ENCODE measurements around the gene NR1I2. TPM values are rescaled to one million over a fixed set of nuclear protein-coding genes. Genes with fewer than 3 reads are reported as not detected.

Gene NR1I2
- total and polyA plus RNA-seq, 2 donors (not counting 1 experiment from before 2014, with no cell fraction given): 0.03 TPM; not detected in 1

DNA sequence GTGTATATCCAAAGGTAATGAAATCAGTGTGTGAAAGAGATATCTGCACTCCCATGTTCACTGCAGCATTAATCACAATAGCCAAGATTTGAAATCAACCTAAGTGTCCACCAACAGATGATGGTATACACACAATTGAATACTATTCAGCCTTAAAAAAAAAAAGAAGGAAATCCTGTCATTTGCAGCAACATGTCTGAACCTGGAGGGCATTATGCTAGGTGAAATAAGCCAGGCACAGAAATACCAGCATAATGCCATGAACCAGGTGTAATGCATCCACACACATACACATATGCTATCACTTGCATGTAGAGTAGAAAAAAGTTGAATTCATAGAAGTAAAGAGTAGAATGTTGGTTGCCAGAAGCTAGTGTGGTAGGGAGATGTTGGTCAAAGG is 18.4 kb upstream of the NR1I2 start:
- Histone ChIP-seq H3K79me2 (ENCODE audit: control insufficient read depth, insufficient read depth, low read length) (no peaks in the 10 kb centered on the region), H3K27ac (ENCODE audit: insufficient read depth, low read length) (no peak overlapping the region), H3K4me3 (replicated peaks in 1 of 4; ENCODE audit: control extremely low read depth in 1 of 4, insufficient read depth in 1 of 4, low read depth in 3 of 4, low read length in 4 of 4) (no peak overlapping the region), H3K4me2 (ENCODE audit: extremely low read depth, insufficient read depth, low read length) (no peak overlapping the region), H2AFZ (ENCODE audit: low read length) (no peak overlapping the region), H3K4me1 (ENCODE audit: control insufficient read depth, extremely low read depth, insufficient read depth, low read length) (no peaks in the 10 kb centered on the region), H3K9me3 (ENCODE audit: control insufficient read depth, insufficient read depth, low read depth, low read length) (no peaks in the 10 kb centered on the region), H4K20me1 (ENCODE audit: control insufficient read depth, extremely low read depth, insufficient read depth, low read length) (no peaks in the 10 kb centered on the region), H3K27me3 (ENCODE audit: control insufficient read depth, insufficient read depth, low read length) (no peaks in the 10 kb centered on the region), H3K36me3 (ENCODE audit: control insufficient read depth, insufficient read depth, low read length) (no peaks in the 10 kb centered on the region), H3K9ac (ENCODE audit: insufficient read depth, low read length) (no peak overlapping the region)
- DNase-seq (ENCODE audit: low read depth in 2 of 2): no peak
- TF ChIP-seq EZH2 (IDR thresholded peaks at IDR 0.05; ENCODE audit: low read length, missing control alignments) (no peak), CTCF (conservative IDR thresholded peaks at IDR 0.05 in 1 of 2, IDR thresholded peaks at IDR 0.05 in 1 of 2; ENCODE audit: low read depth in 1 of 2, low read length in 2 of 2) (no peak)

DNA sequence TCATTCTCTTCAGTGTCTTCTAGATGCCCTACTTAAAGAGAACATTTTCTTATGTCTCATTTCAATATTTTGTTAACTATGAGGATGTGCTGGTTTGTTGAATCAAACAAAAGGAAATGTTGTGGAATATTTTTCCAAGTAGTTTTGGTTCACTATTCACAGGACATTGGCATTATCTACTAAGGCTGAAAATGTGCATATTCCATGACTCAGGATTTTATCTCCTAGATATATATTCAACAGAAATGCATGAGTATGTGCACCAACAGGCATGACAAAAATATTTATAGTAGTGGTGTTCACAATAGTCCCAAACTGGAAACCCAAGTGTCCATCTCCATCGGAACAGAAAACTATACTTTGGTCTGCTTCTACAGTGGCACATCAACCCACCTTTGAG is 16.7 kb upstream of the NR1I2 start:
- no peak for DNase-seq (ENCODE audit: low read depth in 2 of 2)
- no peak overlapping the region for H2AFZ ChIP-seq (ENCODE audit: low read length)
- H3K27ac ChIP-seq (ENCODE audit: insufficient read depth, low read length): no peak overlapping the region
- no peaks in the 10 kb centered on the region for H3K79me2 ChIP-seq (ENCODE audit: control insufficient read depth, insufficient read depth, low read length)
- no peaks in the 10 kb centered on the region for H3K9me3 ChIP-seq (ENCODE audit: control insufficient read depth, insufficient read depth, low read depth, low read length)
- no peaks in the 10 kb centered on the region for H3K27me3 ChIP-seq (ENCODE audit: control insufficient read depth, insufficient read depth, low read length)
- no peak overlapping the region for H3K4me3 ChIP-seq (replicated peaks in 1 of 4; ENCODE audit: control extremely low read depth in 1 of 4, insufficient read depth in 1 of 4, low read depth in 3 of 4, low read length in 4 of 4)
- no peaks in the 10 kb centered on the region for H3K36me3 ChIP-seq (ENCODE audit: control insufficient read depth, insufficient read depth, low read length)
- no peaks in the 10 kb centered on the region for H3K4me1 ChIP-seq (ENCODE audit: control insufficient read depth, extremely low read depth, insufficient read depth, low read length)
- H4K20me1 ChIP-seq (ENCODE audit: control insufficient read depth, extremely low read depth, insufficient read depth, low read length): no peaks in the 10 kb centered on the region
- H3K4me2 ChIP-seq (ENCODE audit: extremely low read depth, insufficient read depth, low read length): no peak overlapping the region
- no peak for TF ChIP-seq EZH2 (IDR thresholded peaks at IDR 0.05; ENCODE audit: low read length, missing control alignments)
- no peak for TF ChIP-seq CTCF (conservative IDR thresholded peaks at IDR 0.05 in 1 of 2, IDR thresholded peaks at IDR 0.05 in 1 of 2; ENCODE audit: low read depth in 1 of 2, low read length in 2 of 2)
- H3K9ac ChIP-seq (ENCODE audit: insufficient read depth, low read length): no peak overlapping the region

DNA sequence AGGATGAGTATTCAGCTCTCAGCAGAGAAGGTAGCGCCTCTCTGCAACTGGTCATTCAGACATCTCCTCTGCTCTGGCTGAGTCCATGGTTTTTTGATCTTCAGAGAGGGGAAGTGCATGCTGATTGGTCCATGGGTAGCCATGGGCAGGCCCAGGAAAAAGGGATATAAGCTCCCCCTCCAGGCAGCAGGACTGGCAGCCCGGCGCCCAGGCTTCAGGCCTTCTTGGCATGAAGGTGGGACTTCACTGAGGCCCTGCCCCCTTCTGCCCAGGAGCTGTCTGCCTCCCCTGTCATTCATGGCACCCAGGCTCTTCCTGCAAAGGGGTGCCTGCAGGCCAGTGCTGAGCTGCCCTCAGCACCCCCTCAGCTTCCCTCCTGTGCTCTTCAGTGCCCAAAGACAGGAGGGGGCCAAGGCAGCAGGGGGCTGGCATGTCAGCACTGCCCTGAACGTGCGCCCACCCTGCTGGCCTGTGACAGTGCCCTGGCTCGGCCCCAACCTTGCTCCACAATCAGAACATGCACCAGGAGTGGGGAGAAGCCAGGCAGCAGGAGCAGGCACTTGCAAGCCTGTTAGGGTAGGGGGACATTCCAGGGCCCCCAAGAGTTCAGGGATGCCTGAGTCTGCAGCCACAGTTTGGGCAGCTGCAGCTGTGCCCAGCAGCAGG is 13.8 kb upstream of the NR1I2 start:
- no peak overlapping the region for H3K9ac ChIP-seq (ENCODE audit: insufficient read depth, low read length)
- no peak overlapping the region for H3K4me2 ChIP-seq (ENCODE audit: extremely low read depth, insufficient read depth, low read length)
- no peaks in the 10 kb centered on the region for H3K79me2 ChIP-seq (ENCODE audit: control insufficient read depth, insufficient read depth, low read length)
- no peak for TF ChIP-seq CTCF (conservative IDR thresholded peaks at IDR 0.05 in 1 of 2, IDR thresholded peaks at IDR 0.05 in 1 of 2; ENCODE audit: low read depth in 1 of 2, low read length in 2 of 2)
- no peak for TF ChIP-seq EZH2 (IDR thresholded peaks at IDR 0.05; ENCODE audit: low read length, missing control alignments)
- no peaks in the 10 kb centered on the region for H3K36me3 ChIP-seq (ENCODE audit: control insufficient read depth, insufficient read depth, low read length)
- no peak overlapping the region for H3K27ac ChIP-seq (ENCODE audit: insufficient read depth, low read length)
- H4K20me1 ChIP-seq (ENCODE audit: control insufficient read depth, extremely low read depth, insufficient read depth, low read length): no peaks in the 10 kb centered on the region
- no peak for DNase-seq (ENCODE audit: low read depth in 2 of 2)
- H3K27me3 ChIP-seq (ENCODE audit: control insufficient read depth, insufficient read depth, low read length): no peaks in the 10 kb centered on the region
- H3K9me3 ChIP-seq (ENCODE audit: control insufficient read depth, insufficient read depth, low read depth, low read length): no peaks in the 10 kb centered on the region
- no peak overlapping the region for H3K4me3 ChIP-seq (replicated peaks in 1 of 4; ENCODE audit: control extremely low read depth in 1 of 4, insufficient read depth in 1 of 4, low read depth in 3 of 4, low read length in 4 of 4)
- no peak overlapping the region for H2AFZ ChIP-seq (ENCODE audit: low read length)
- no peaks in the 10 kb centered on the region for H3K4me1 ChIP-seq (ENCODE audit: control insufficient read depth, extremely low read depth, insufficient read depth, low read length)

Measured in fibroblast of lung (primary cell).